H9 (cell line): Measurements from ENCODE around the gene ACTN4. TPM values are rescaled to one million over a fixed set of nuclear protein-coding genes. Genes with fewer than 3 reads are reported as not detected.

ENCODE experiments used
- DNase-seq: peaks from one replicate; pipeline ENCODE4 v3.0.0-alpha.2; 2017
- H2AFZ ChIP-seq: one replicate; pipeline ENCODE4 v1.6.1; 2013; ENCODE audit warnings: mild to moderate bottlenecking, low read length, control low read depth, moderate library complexity
- H2AK5ac ChIP-seq: 2 replicates; pipeline ENCODE4 v1.6.1; 2013; ENCODE audit warnings: low read length, control low read depth, mixed read lengths; ENCODE audit not compliant: insufficient read length
- H2BK120ac ChIP-seq: one replicate; pipeline ENCODE4 v1.6.1; 2013; ENCODE audit warnings: low read depth, mild to moderate bottlenecking, low read length, control low read depth, inconsistent platforms; ENCODE audit not compliant: poor library complexity, severe bottlenecking
- H2BK12ac ChIP-seq: 2 replicates; pipeline ENCODE4 v1.6.1; 2013; ENCODE audit warnings: low read length, control low read depth, mixed read lengths, low read depth; ENCODE audit not compliant: insufficient read length
- H2BK15ac ChIP-seq: 2 replicates; pipeline ENCODE4 v1.6.1; 2013; ENCODE audit warnings: low read depth, low read length, control low read depth
- H2BK20ac ChIP-seq: one replicate; pipeline ENCODE4 v1.6.1; 2013; ENCODE audit warnings: low read depth, mild to moderate bottlenecking, low read length, control low read depth, inconsistent platforms; ENCODE audit not compliant: poor library complexity, severe bottlenecking
- H2BK5ac ChIP-seq: 2 replicates; pipeline ENCODE4 v1.6.1; 2013; ENCODE audit warnings: low read length, control low read depth, mixed read lengths; ENCODE audit not compliant: insufficient read length
- H3K14ac ChIP-seq: 2 replicates; pipeline ENCODE4 v1.6.1; 2013; ENCODE audit warnings: low read length, control low read depth; ENCODE audit not compliant: insufficient read depth
- H3K18ac ChIP-seq: 2 replicates; pipeline ENCODE4 v1.6.1; 2013; ENCODE audit warnings: low read depth, mild to moderate bottlenecking, mixed read lengths, low read length, control low read depth; ENCODE audit not compliant: insufficient read length
- H3K23ac ChIP-seq: 2 replicates; pipeline ENCODE4 v1.6.1; 2013; ENCODE audit warnings: low read length, control low read depth, mixed read lengths, low read depth; ENCODE audit not compliant: insufficient read length
- H3K23me2 ChIP-seq: 2 replicates; pipeline ENCODE4 v1.6.1; 2013; ENCODE audit warnings: low read depth, mild to moderate bottlenecking, mixed read lengths, low read length, control low read depth; ENCODE audit not compliant: insufficient read length, poor library complexity, severe bottlenecking
- H3K27ac ChIP-seq: 2 replicates; pipeline ENCODE4 v1.5.1; 2013; ENCODE audit warnings: low read length, control low read depth, mixed read lengths, low read depth; ENCODE audit not compliant: insufficient read length
- H3K27me3 ChIP-seq: 2 replicates; pipeline ENCODE4 v1.6.1; 2013; ENCODE audit warnings: low read length, control low read depth, inconsistent platforms; ENCODE audit not compliant: insufficient read depth
- H3K4ac ChIP-seq: 2 replicates; pipeline ENCODE4 v1.6.1; 2013; ENCODE audit warnings: low read depth, mild to moderate bottlenecking, control low read depth, inconsistent platforms, low read length, moderate library complexity
- H3K4me1 ChIP-seq: 2 replicates; pipeline ENCODE4 v1.6.1; 2013; ENCODE audit warnings: low read length, control low read depth, inconsistent platforms; ENCODE audit not compliant: insufficient read depth
- H3K4me2 ChIP-seq: 2 replicates; pipeline ENCODE4 v1.6.1; 2013; ENCODE audit warnings: low read length, control low read depth, mixed read lengths; ENCODE audit not compliant: insufficient read length, insufficient read depth
- H3K56ac ChIP-seq: 2 replicates; pipeline ENCODE4 v1.6.1; 2013; ENCODE audit warnings: low read depth, mild to moderate bottlenecking, mixed read lengths, low read length, control low read depth; ENCODE audit not compliant: insufficient read length
- H3K79me1 ChIP-seq: 2 replicates; pipeline ENCODE4 v1.6.1; 2013; ENCODE audit warnings: low read depth, mild to moderate bottlenecking, moderate library complexity, low read length, control low read depth, inconsistent platforms; ENCODE audit not compliant: insufficient read depth, poor library complexity, severe bottlenecking
- H3K79me2 ChIP-seq: 2 replicates; pipeline ENCODE4 v1.6.1; 2013; ENCODE audit warnings: low read length, control low read depth, inconsistent platforms; ENCODE audit not compliant: insufficient read depth
- H3K9ac ChIP-seq: 2 replicates; pipeline ENCODE4 v1.6.1; 2013; ENCODE audit warnings: low read length, control low read depth, mixed read lengths; ENCODE audit not compliant: insufficient read length; ENCODE audit errors: extremely low read depth
- H3K9me3 ChIP-seq: one replicate; pipeline ENCODE4 v1.6.1; 2013; ENCODE audit warnings: low read depth, low read length, inconsistent platforms; ENCODE audit not compliant: control insufficient read depth
- H3T11ph ChIP-seq: one replicate; pipeline ENCODE4 v1.6.1; 2013; ENCODE audit warnings: mild to moderate bottlenecking, low read length, control low read depth, inconsistent platforms
- H4K20me1 ChIP-seq: one replicate; pipeline ENCODE4 v1.6.1; 2013; ENCODE audit not compliant: control insufficient read depth, insufficient read length, insufficient read depth
- H4K5ac ChIP-seq: 2 replicates; pipeline ENCODE4 v1.6.1; 2013; ENCODE audit warnings: low read depth, mild to moderate bottlenecking, mixed read lengths, low read length, control low read depth; ENCODE audit not compliant: insufficient read length
- H4K8ac ChIP-seq: replicated peaks from 2 replicates; pipeline ENCODE4 v1.6.1; 2013; ENCODE audit warnings: low read length, control low read depth, mixed read lengths, low read depth; ENCODE audit not compliant: insufficient read length
- H4K91ac ChIP-seq: 2 replicates; pipeline ENCODE4 v1.6.1; 2013; ENCODE audit warnings: low read depth, mild to moderate bottlenecking, moderate library complexity, mixed read lengths, low read length, control low read depth; ENCODE audit not compliant: insufficient read length
- H3K27ac Mint-ChIP-seq, 3 experiments: 2 replicates in 2 of 3; 3 replicates in 1 of 3; pipeline ENCODE4 v1.8.0; 2020 to 2021; ENCODE audit warnings: mixed read lengths in 3 of 3, mild to moderate bottlenecking in 1 of 3, moderate library complexity in 1 of 3
- H3K27me3 Mint-ChIP-seq: 2 replicates; pipeline ENCODE4 v1.8.0; 2021; ENCODE audit warnings: low read depth, mild to moderate bottlenecking, moderate library complexity, mixed read lengths
- H3K36me3 Mint-ChIP-seq, 3 experiments: 2 replicates in 2 of 3; 3 replicates in 1 of 3; pipeline ENCODE4 v1.8.0; 2020 to 2021; ENCODE audit warnings: low read depth in 3 of 3, mixed read lengths in 3 of 3; ENCODE audit not compliant: insufficient read depth in 1 of 3
- H3K4me1 Mint-ChIP-seq, 2 experiments: 2 replicates each; pipeline ENCODE4 v1.8.0; 2020; ENCODE audit warnings: mixed read lengths in 2 of 2
- H3K4me3 Mint-ChIP-seq, 2 experiments: 2 replicates in 1 of 2; 3 replicates in 1 of 2; pipeline ENCODE4 v1.8.0; 2020 to 2021; ENCODE audit warnings: mild to moderate bottlenecking in 2 of 2, mixed read lengths in 2 of 2, moderate library complexity in 1 of 2
- H3K9me3 Mint-ChIP-seq, 2 experiments: 2 replicates in 1 of 2; 3 replicates in 1 of 2; pipeline ENCODE4 v1.8.0; 2020; ENCODE audit warnings: mild to moderate bottlenecking in 2 of 2, mixed read lengths in 2 of 2, moderate library complexity in 1 of 2
- CTCF ChIP-seq: fragments of 200-600 bp; sonication (generic); conservative IDR thresholded peaks from 3 replicates; pipeline ENCODE4 v1.8.0; 2021; ENCODE audit warnings: antibody characterized with exemption, mild to moderate bottlenecking
- WGBS: extraction: QIAGEN DNeasy Blood & Tissue Kit; methylation state at CpG from one replicate; pipeline ENCODE4 v1.1.7; 2013; ENCODE audit warnings: missing lambda C conversion rate, low lambda C conversion rate, mixed read lengths; ENCODE audit not compliant: insufficient read length; ENCODE audit errors: extremely low coverage; 5-methylcytosine and 5-hydroxymethylcytosine counted together
- total RNA-seq: library from RNA; stranded (reverse); gene quantifications from 2 replicates; pipeline ENCODE4 v1.2.1, GENCODE V29; 2021

Gene ACTN4
- total RNA-seq, 1 experiment from 2014 or later = 369 TPM

GRCh38 chr19:38690146-38690545 lies 42.7 kb downstream of the ACTN4 start:
- H3K4me3 Mint-ChIP-seq = no peak overlapping the region
- peak overlapping the region in 2 of 3 experiments; percentile 79 to 89; a peak in 3 of 7 replicates for H3K27ac Mint-ChIP-seq
- Histone ChIP-seq H4K8ac (no peak overlapping the region), H3K14ac (no peak overlapping the region), H3K79me1 (peaks cover 3% of the 10 kb centered on the region), H3K56ac (no peak overlapping the region), H3K4me1 (peaks cover 22% of the 10 kb centered on the region; the same call in 1 of the 2 replicates), H3K27me3 (no peaks in the 10 kb centered on the region), H3K9ac (no peak overlapping the region), H3K9me3 (no peaks in the 10 kb centered on the region), H2BK15ac (no peak overlapping the region), H3K27ac (no peak overlapping the region), H3T11ph (no peak overlapping the region), H3K4ac (no peak overlapping the region), H2AK5ac (no peak overlapping the region), H2BK12ac (no peak overlapping the region), H2BK5ac (no peak overlapping the region), H3K79me2 (peaks cover 21% of the 10 kb centered on the region; the same call in 1 of the 2 replicates), H2AFZ (no peak overlapping the region), H4K91ac (no peak overlapping the region), H4K5ac (no peak overlapping the region), H3K23ac (no peak overlapping the region), H3K23me2 (no peaks in the 10 kb centered on the region), H2BK20ac (no peak overlapping the region), H3K18ac (no peak overlapping the region), H4K20me1 (no peaks in the 10 kb centered on the region), H3K4me2 (no peak overlapping the region), H2BK120ac (no peak overlapping the region)
- peaks cover 49 to 66% of the 10 kb centered on the region in 2 experiments for H3K4me1 Mint-ChIP-seq
- TF ChIP-seq CTCF = no peak
- WGBS = no CpG with 5 or more reads among the region's 14 CpGs
- H3K27me3 Mint-ChIP-seq = no peaks in the 10 kb centered on the region; the same call in 1 of the 2 replicates
- peaks cover 8 to 27% (median 26%) of the 10 kb centered on the region in 3 experiments; a peak in 6 of 7 replicates for H3K36me3 Mint-ChIP-seq
- no peak for DNase-seq
- H3K9me3 Mint-ChIP-seq = no peaks in the 10 kb centered on the region; a peak in 1 of 5 replicates
